Ishikawa (cell line): Measurements from ENCODE around the gene F2R.

Experiments used
- CEBPB ChIP-seq: IDR thresholded peaks from 2 replicates; pipeline ENCODE4 v1.6.1; 2012
- CREB1 ChIP-seq: IDR thresholded peaks from 2 replicates; pipeline ENCODE4 v1.6.1; 2012; ENCODE audit warnings: low read depth
- EGR1 ChIP-seq: IDR thresholded peaks from 2 replicates; pipeline ENCODE4 v1.6.1; 2012
- EP300 ChIP-seq: IDR thresholded peaks from 2 replicates; pipeline ENCODE4 v1.6.1; 2012; ENCODE audit warnings: borderline replicate concordance
- FOXM1 ChIP-seq: IDR thresholded peaks from 2 replicates; pipeline ENCODE4 v1.6.1; 2012; ENCODE audit warnings: low read depth, borderline replicate concordance
- MAX ChIP-seq: IDR thresholded peaks from 2 replicates; pipeline ENCODE4 v1.6.1; 2012
- NFIC ChIP-seq: IDR thresholded peaks from 2 replicates; pipeline ENCODE4 v1.6.1; 2012
- RAD21 ChIP-seq: IDR thresholded peaks from 2 replicates; pipeline ENCODE4 v1.6.1; 2012; ENCODE audit warnings: low read depth
- REST ChIP-seq: IDR thresholded peaks from 2 replicates; pipeline ENCODE4 v1.6.1; 2012; ENCODE audit warnings: low read depth, mild to moderate bottlenecking
- TAF1 ChIP-seq: IDR thresholded peaks from 2 replicates; pipeline ENCODE4 v1.6.1; 2012; ENCODE audit warnings: low read depth, mild to moderate bottlenecking
- TCF12 ChIP-seq: IDR thresholded peaks from 2 replicates; pipeline ENCODE4 v1.6.1; 2012; ENCODE audit warnings: low read depth
- TEAD4 ChIP-seq: IDR thresholded peaks from 2 replicates; pipeline ENCODE4 v1.6.1; 2012
- USF1 ChIP-seq: IDR thresholded peaks from 2 replicates; pipeline ENCODE4 v1.6.1; 2012
- YY1 ChIP-seq: IDR thresholded peaks from 2 replicates; pipeline ENCODE4 v1.6.1; 2012; ENCODE audit warnings: low read depth
- ZBTB7A ChIP-seq: IDR thresholded peaks from 2 replicates; pipeline ENCODE4 v1.6.1; 2012; ENCODE audit warnings: low read depth

The F2R gene

GRCh38 chr5:76745670-76746069 is 29.7 kb downstream of the F2R start:
- TF ChIP-seq NFIC: no peak
- no peak for TF ChIP-seq TCF12
- TF ChIP-seq ZBTB7A: no peak
- TF ChIP-seq CEBPB: no peak
- TF ChIP-seq USF1: no peak
- no peak for TF ChIP-seq TAF1
- TF ChIP-seq RAD21: no peak
- no peak for TF ChIP-seq EP300
- no peak for TF ChIP-seq MAX
- no peak for TF ChIP-seq EGR1
- no peak for TF ChIP-seq REST
- TF ChIP-seq YY1: no peak
- no peak for TF ChIP-seq CREB1
- no peak for TF ChIP-seq TEAD4
- TF ChIP-seq FOXM1: no peak

GRCh38 chr5:76746677-76747076 is 30.8 kb downstream of the F2R start:
- TF ChIP-seq TEAD4 (no peak), NFIC (no peak), USF1 (no peak), REST (no peak), EGR1 (no peak), ZBTB7A (no peak), CREB1 (no peak), MAX (no peak), FOXM1 (no peak), YY1 (no peak), TAF1 (no peak), CEBPB (no peak), EP300 (no peak), RAD21 (no peak), TCF12 (no peak)

GRCh38 chr5:76747706-76748105 is 31.8 kb downstream of the F2R start:
- TF ChIP-seq FOXM1 (no peak), TCF12 (no peak)

GRCh38 chr5:76751291-76751690 is 35.4 kb downstream of the F2R start:
- TF ChIP-seq EP300: no peak
- TF ChIP-seq CEBPB: no peak
- no peak for TF ChIP-seq TEAD4
- no peak for TF ChIP-seq ZBTB7A
- no peak for TF ChIP-seq CREB1
- TF ChIP-seq EGR1: no peak
- no peak for TF ChIP-seq NFIC
- no peak for TF ChIP-seq RAD21
- TF ChIP-seq REST: no peak
- TF ChIP-seq FOXM1: no peak
- TF ChIP-seq USF1: no peak

- TF ChIP-seq USF1 (no peak), CEBPB (no peak), YY1 (no peak), NFIC (no peak), REST (no peak), FOXM1 (no peak), MAX (no peak), RAD21 (no peak), CREB1 (no peak), EGR1 (no peak)
These were observed 38.7 kb downstream of the F2R start for GRCh38 chr5:76754668-76755078.
